Esophagus muscularis mucosa (tissue), 3 donors: ENCODE results near the gene EHD4.

Experiments used
- POLR2A ChIP-seq: fragments of 450-650 bp; IDR thresholded peaks from one replicate; pipeline ENCODE4 v1.6.1; 2017; ENCODE audit warnings: antibody characterized with exemption, moderate library complexity, mild to moderate bottlenecking, low read depth
- POLR2AphosphoS5 ChIP-seq, 2 donors: sonication (generic); formaldehyde crosslinking; IDR thresholded peaks; one replicate each; pipeline ENCODE4 v1.6.1; 2017; ENCODE audit warnings: antibody characterized with exemption in 2 of 2
- TF ChIP-seq, protein P1 (sequence below), 3 experiments: fragments of 200-600 bp in 2 of 3; fragments of 450-650 bp in 1 of 3; sonication (generic) in 2 of 3; IDR thresholded peaks; one replicate each; pipeline ENCODE4 v1.5.1; 2017 to 2019; ENCODE audit warnings: antibody characterized with exemption in 3 of 3, mild to moderate bottlenecking in 2 of 3, moderate library complexity in 1 of 3

DNA sequence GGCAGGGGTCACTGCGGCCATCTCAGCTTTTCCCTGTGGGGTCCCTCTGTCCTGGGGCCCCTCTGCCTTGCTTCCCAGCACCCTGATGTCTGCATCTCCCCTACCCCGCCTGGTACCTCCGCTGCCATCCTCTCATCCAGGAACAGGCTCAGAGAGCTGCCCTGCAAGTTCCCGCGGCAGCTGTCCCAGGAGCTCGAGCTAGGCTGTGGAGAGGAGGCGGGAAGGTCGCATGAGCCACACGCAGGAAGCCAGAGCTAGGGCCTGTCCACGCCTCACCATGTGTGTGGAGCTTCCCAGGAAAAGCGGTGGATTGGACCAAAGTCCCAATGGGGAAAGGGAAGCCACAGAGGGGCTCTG lies 121.2 kb downstream of the EHD4 start:
- TF ChIP-seq, protein P1, sequence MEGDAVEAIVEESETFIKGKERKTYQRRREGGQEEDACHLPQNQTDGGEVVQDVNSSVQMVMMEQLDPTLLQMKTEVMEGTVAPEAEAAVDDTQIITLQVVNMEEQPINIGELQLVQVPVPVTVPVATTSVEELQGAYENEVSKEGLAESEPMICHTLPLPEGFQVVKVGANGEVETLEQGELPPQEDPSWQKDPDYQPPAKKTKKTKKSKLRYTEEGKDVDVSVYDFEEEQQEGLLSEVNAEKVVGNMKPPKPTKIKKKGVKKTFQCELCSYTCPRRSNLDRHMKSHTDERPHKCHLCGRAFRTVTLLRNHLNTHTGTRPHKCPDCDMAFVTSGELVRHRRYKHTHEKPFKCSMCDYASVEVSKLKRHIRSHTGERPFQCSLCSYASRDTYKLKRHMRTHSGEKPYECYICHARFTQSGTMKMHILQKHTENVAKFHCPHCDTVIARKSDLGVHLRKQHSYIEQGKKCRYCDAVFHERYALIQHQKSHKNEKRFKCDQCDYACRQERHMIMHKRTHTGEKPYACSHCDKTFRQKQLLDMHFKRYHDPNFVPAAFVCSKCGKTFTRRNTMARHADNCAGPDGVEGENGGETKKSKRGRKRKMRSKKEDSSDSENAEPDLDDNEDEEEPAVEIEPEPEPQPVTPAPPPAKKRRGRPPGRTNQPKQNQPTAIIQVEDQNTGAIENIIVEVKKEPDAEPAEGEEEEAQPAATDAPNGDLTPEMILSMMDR (IDR thresholded peaks at IDR 0.05): no peak
- TF ChIP-seq POLR2AphosphoS5 (IDR thresholded peaks at IDR 0.05) (no peak), POLR2A (no peak)
